HUES48 (cell line): Measurements from ENCODE around the gene TMEM41A.
"Not testable (repeated sequence)": the region's sequence is repeated elsewhere in the genome, so short reads cannot be mapped to it uniquely, and the experiment has no call there.

Experiments
- H3K27ac ChIP-seq: one replicate; pipeline ENCODE4 v1.7.0; 2013; ENCODE audit warnings: low read depth, low read length, inconsistent platforms
- H3K27me3 ChIP-seq: 2 replicates; pipeline ENCODE4 v1.6.1; 2013; ENCODE audit warnings: mild to moderate bottlenecking, low read length; ENCODE audit not compliant: control insufficient read depth, insufficient read depth
- H3K36me3 ChIP-seq: 2 replicates; pipeline ENCODE4 v1.6.1; 2013; ENCODE audit warnings: low read length; ENCODE audit not compliant: control insufficient read depth, insufficient read depth
- H3K4me1 ChIP-seq: 2 replicates; pipeline ENCODE4 v1.6.1; 2013; ENCODE audit warnings: mild to moderate bottlenecking, low read length; ENCODE audit not compliant: control insufficient read depth, insufficient read depth
- H3K4me3 ChIP-seq: 2 replicates; pipeline ENCODE4 v1.5.1; 2013; ENCODE audit warnings: mild to moderate bottlenecking, low read depth, low read length
- H3K9ac ChIP-seq: 2 replicates; pipeline ENCODE4 v1.6.1; 2013; ENCODE audit warnings: mild to moderate bottlenecking, low read depth, low read length, moderate library complexity
- H3K9me3 ChIP-seq: 2 replicates; pipeline ENCODE4 v1.6.1; 2013; ENCODE audit warnings: low read length; ENCODE audit not compliant: control insufficient read depth, insufficient read depth

The TMEM41A gene

GRCh38 chr3:185488465-185488864, 10.4 kb downstream of the TMEM41A start:
- H3K27me3 ChIP-seq = no peaks in the 10 kb centered on the region
- no peaks in the 10 kb centered on the region for H3K4me1 ChIP-seq
- H3K9ac ChIP-seq = no peak overlapping the region
- no peaks in the 10 kb centered on the region for H3K9me3 ChIP-seq
- H3K36me3 ChIP-seq = peaks cover 33% of the 10 kb centered on the region
- no peak overlapping the region for H3K27ac ChIP-seq
- H3K4me3 ChIP-seq = no peak overlapping the region

- Histone ChIP-seq H3K9ac (no peak overlapping the region), H3K27me3 (no peaks in the 10 kb centered on the region), H3K36me3 (peaks cover 17% of the 10 kb centered on the region), H3K4me1 (no peaks in the 10 kb centered on the region), H3K4me3 (no peak overlapping the region), H3K9me3 (no peaks in the 10 kb centered on the region), H3K27ac (no peak overlapping the region)
These were observed 12.4 kb downstream of the TMEM41A start for GRCh38 chr3:185486394-185486793.

- Histone ChIP-seq H3K4me1 (no peaks in the 10 kb centered on the region), H3K36me3 (no peaks in the 10 kb centered on the region), H3K4me3 (no peak overlapping the region), H3K27me3 (no peaks in the 10 kb centered on the region), H3K27ac (no peak overlapping the region), H3K9ac (no peak overlapping the region), H3K9me3 (no peaks in the 10 kb centered on the region)
These were observed 14.5 kb downstream of the TMEM41A start for GRCh38 chr3:185484296-185484695.

GRCh38 chr3:185479373-185479945, 19.4 kb downstream of the TMEM41A start:
- Histone ChIP-seq H3K4me1 (no peaks in the 10 kb centered on the region), H3K9ac (no peak overlapping the region), H3K4me3 (no peak overlapping the region), H3K9me3 (no peaks in the 10 kb centered on the region), H3K36me3 (no peaks in the 10 kb centered on the region), H3K27me3 (no peaks in the 10 kb centered on the region), H3K27ac (no peak overlapping the region)

- Histone ChIP-seq H3K27ac (no peak overlapping the region), H3K36me3 (no peaks in the 10 kb centered on the region), H3K4me3 (no peak overlapping the region), H3K27me3 (no peaks in the 10 kb centered on the region), H3K9me3 (no peaks in the 10 kb centered on the region), H3K9ac (no peak overlapping the region), H3K4me1 (no peaks in the 10 kb centered on the region)
These were observed 21.5 kb downstream of the TMEM41A start for GRCh38 chr3:185477316-185477715.

- not testable (repeated sequence) for H3K27ac ChIP-seq, H3K9me3 ChIP-seq, H3K4me3 ChIP-seq, H3K36me3 ChIP-seq, H3K9ac ChIP-seq, H3K4me1 ChIP-seq, H3K27me3 ChIP-seq
These were observed 23.9 kb downstream of the TMEM41A start for GRCh38 chr3:185474922-185475321.

GRCh38 chr3:185473290-185473815, 25.5 kb downstream of the TMEM41A start:
- Histone ChIP-seq H3K27ac (no peak overlapping the region), H3K4me1 (no peaks in the 10 kb centered on the region), H3K9ac (no peak overlapping the region), H3K9me3 (no peaks in the 10 kb centered on the region), H3K36me3 (no peaks in the 10 kb centered on the region), H3K27me3 (no peaks in the 10 kb centered on the region), H3K4me3 (no peak overlapping the region)

GRCh38 chr3:185470323-185470722, 28.5 kb downstream of the TMEM41A start:
- Histone ChIP-seq H3K4me1 (no peaks in the 10 kb centered on the region), H3K9ac (no peak overlapping the region), H3K9me3 (no peaks in the 10 kb centered on the region), H3K36me3 (no peaks in the 10 kb centered on the region), H3K27me3 (no peaks in the 10 kb centered on the region), H3K27ac (no peak overlapping the region), H3K4me3 (no peak overlapping the region)

GRCh38 chr3:185469542-185469941, 29.3 kb downstream of the TMEM41A start:
- Histone ChIP-seq H3K9ac (no peak overlapping the region), H3K27ac (no peak overlapping the region), H3K27me3 (no peaks in the 10 kb centered on the region), H3K4me1 (no peaks in the 10 kb centered on the region), H3K9me3 (no peaks in the 10 kb centered on the region), H3K36me3 (no peaks in the 10 kb centered on the region), H3K4me3 (no peak overlapping the region)

- not testable (repeated sequence) for H3K27me3 ChIP-seq, H3K27ac ChIP-seq, H3K4me3 ChIP-seq, H3K4me1 ChIP-seq, H3K9ac ChIP-seq, H3K36me3 ChIP-seq, H3K9me3 ChIP-seq
These were observed 32.7 kb downstream of the TMEM41A start for GRCh38 chr3:185466123-185466522.

- H3K9ac ChIP-seq = no peak overlapping the region
- no peak overlapping the region for H3K27ac ChIP-seq
- H3K4me3 ChIP-seq = no peak overlapping the region
- H3K36me3 ChIP-seq = no peaks in the 10 kb centered on the region
- no peaks in the 10 kb centered on the region for H3K4me1 ChIP-seq
- no peaks in the 10 kb centered on the region for H3K27me3 ChIP-seq
- no peaks in the 10 kb centered on the region for H3K9me3 ChIP-seq
These were observed 33.4 kb downstream of the TMEM41A start for GRCh38 chr3:185465471-185465870.
